Stomach (tissue), 9 donors: ENCODE results near the gene REPIN1. TPM values are rescaled to one million over a fixed set of nuclear protein-coding genes. Genes with fewer than 3 reads are reported as not detected.

Source experiments
- DNase-seq, 2 donors: peaks; one replicate each; pipeline versions ENCODE4 v3.0.0 to v3.0.0-alpha.2; 2013 to 2019
- H3K27ac ChIP-seq, 5 donors: fragments of 200-600 bp in 4 of 5; sonication (generic) in 4 of 5; one replicate each; pipeline ENCODE4 v1.5.1; 2013 to 2019; ENCODE audit warnings: mild to moderate bottlenecking in 1 of 5, moderate library complexity in 1 of 5
- H3K27me3 ChIP-seq, 3 donors: fragments of 200-600 bp; sonication (generic); one replicate each; pipeline ENCODE4 v1.5.1; 2017 to 2019; ENCODE audit warnings: mixed run types in 1 of 3
- H3K36me3 ChIP-seq, 4 donors: fragments of 200-600 bp; sonication (generic); 1 replicate in 3 of 4; 2 replicates in 1 of 4; pipeline ENCODE4 v1.5.1; 2016 to 2019
- H3K4me1 ChIP-seq, 4 donors: fragments of 200-600 bp; sonication (generic); one replicate each; pipeline ENCODE4 v1.5.1; 2016 to 2019
- H3K4me3 ChIP-seq, 4 donors: fragments of 200-600 bp; sonication (generic) in 3 of 4; one replicate each; pipeline ENCODE4 v1.5.1; 2016 to 2019; ENCODE audit warnings: mild to moderate bottlenecking in 1 of 4
- H3K9me3 ChIP-seq, 4 donors: fragments of 200-600 bp; sonication (generic); one replicate each; pipeline ENCODE4 v1.5.1; 2016 to 2019
- CTCF ChIP-seq, 7 experiments: fragments of 450-650 bp in 4 of 7; fragments of 200-600 bp in 3 of 7; sonication (generic) in 3 of 7; IDR thresholded peaks; one replicate each; pipeline ENCODE4 v1.5.1; 2016 to 2019; ENCODE audit warnings: antibody characterized with exemption in 7 of 7, control low read depth in 2 of 7, mild to moderate bottlenecking in 1 of 7
- EP300 ChIP-seq: sonication (generic); formaldehyde crosslinking; IDR thresholded peaks from one replicate; pipeline ENCODE4 v1.6.1; 2017; ENCODE audit warnings: antibody characterized with exemption
- POLR2A ChIP-seq, 4 donors: fragments of 450-650 bp; IDR thresholded peaks; one replicate each; pipeline ENCODE4 v1.6.1; 2016; ENCODE audit warnings: antibody characterized with exemption in 4 of 4, control low read depth in 2 of 4, mild to moderate bottlenecking in 1 of 4, moderate library complexity in 1 of 4
- POLR2AphosphoS5 ChIP-seq, 3 donors: sonication (generic); formaldehyde crosslinking; IDR thresholded peaks; one replicate each; pipeline ENCODE4 v1.6.1; 2016; ENCODE audit warnings: antibody characterized with exemption in 3 of 3
- WGBS, 5 donors: extraction: QIAGEN DNeasy Blood & Tissue Kit in 3 of 5; methylation state at CpG; one replicate each; pipeline versions ENCODE4 v1.1.5 to v1.1.7; 2013 to 2018; 5-methylcytosine and 5-hydroxymethylcytosine counted together
- intact Hi-C: fragments of 100-400 bp; cut with DNase I; formaldehyde crosslinking; loops from one replicate; pipeline ENCODE4 v1.15.1; 2023; ENCODE audit warnings: low total_unique reads
- polyA plus RNA-seq, 3 donors: library from polyadenylated mRNA; stranded (reverse); fragments of 200-250 nt; gene quantifications; one replicate each; pipeline ENCODE4 v1.2.3, GENCODE V29; 2013
- total RNA-seq, 5 donors: library from RNA; depleted of rRNA; stranded (reverse); fragments of >200 nt; gene quantifications; one replicate each; pipeline versions ENCODE4 v1.1.0 to v1.2.3, GENCODE V29; 2014 to 2016
- donor health status: healthy with polysubstance abuse.
- donor health status: Bipolar disorder and iron deficiency.
- donor health status: healthy.

REPIN1 gene
- total and polyA plus RNA-seq, 8 donors: 35.9 to 298 (median 49.3) TPM

- no peaks in the 10 kb centered on the region for H3K27me3 ChIP-seq
- no peaks in the 10 kb centered on the region for H3K9me3 ChIP-seq
- TF ChIP-seq POLR2AphosphoS5 (IDR thresholded peaks at IDR 0.05) (peak in 1 of 3 donors; percentile 22), POLR2A (IDR thresholded peaks at IDR 0.05) (no peak)
- peaks cover 10 to 23% (median 17%) of the 10 kb centered on the region in 4 donors for H3K36me3 ChIP-seq
- 1 to 5% (median 4%) methylated on average over 30 to 32 of the region's 32 CpGs for WGBS, 5 donors
- H3K27ac ChIP-seq: peak overlapping the region; percentile 87 to 96 (median 91)
- DNase-seq: peak; percentile 66 to 86
- intact Hi-C loops: no loop called here
- H3K4me3 ChIP-seq: peak overlapping the region; percentile 70 to 97 (median 93)
- H3K4me1 ChIP-seq: peaks cover 13 to 80% (median 63%) of the 10 kb centered on the region in 4 donors
These were observed 9.7 kb downstream of the REPIN1 start for GRCh38 chr7:150378115-150378852.

GRCh38 chr7:150378853-150379440 is 10.3 kb downstream of the REPIN1 start, which contains the start of gene ZNF775:
Gene ZNF775, plus strand, starts transcription at chr7:150379330. Its CDS starts 9,141 bp downstream, at chr7:150388471.
- TF ChIP-seq EP300 (no peak), POLR2AphosphoS5 (IDR thresholded peaks at IDR 0.05) (peak in 2 of 3 donors; percentile 75)
- H3K27me3 ChIP-seq: no peaks in the 10 kb centered on the region
- H3K36me3 ChIP-seq: peaks cover 5 to 16% (median 10%) of the 10 kb centered on the region in 4 donors
- H3K9me3 ChIP-seq: no peaks in the 10 kb centered on the region
- H3K4me3 ChIP-seq: peak within 1 kb of the TSS; percentile 70 to 97 (median 93)
- 0 to 1% (median 0%) methylated on average over 7 to 60 of the region's 60 CpGs for WGBS, 5 donors
- peaks cover 13 to 80% (median 61%) of the 10 kb centered on the region in 4 donors for H3K4me1 ChIP-seq
- peak within 1 kb of the TSS; percentile 87 to 96 (median 91) for H3K27ac ChIP-seq
- intact Hi-C loops: no loop called here
- peak; percentile 97 to 98 for DNase-seq

GRCh38 chr7:150379441-150380379 is 11.1 kb downstream of the REPIN1 start:
- H3K4me3 ChIP-seq: peak overlapping the region; percentile 70 to 97 (median 93)
- intact Hi-C loops: no loop called here
- peaks cover 0 to 8% (median 2%) of the 10 kb centered on the region in 4 donors for H3K36me3 ChIP-seq
- 1 to 3% (median 2%) methylated on average over 40 to 52 of the region's 52 CpGs for WGBS, 5 donors
- H3K27ac ChIP-seq: peak overlapping the region; percentile 87 to 96 (median 91)
- H3K9me3 ChIP-seq: no peaks in the 10 kb centered on the region
- DNase-seq: no peak
- TF ChIP-seq POLR2A (IDR thresholded peaks at IDR 0.05): no peak
- H3K4me1 ChIP-seq: peaks cover 13 to 86% (median 64%) of the 10 kb centered on the region in 4 donors
- H3K27me3 ChIP-seq: no peaks in the 10 kb centered on the region

GRCh38 chr7:150380463-150380862 is 11.8 kb downstream of the REPIN1 start:
- Histone ChIP-seq H3K4me1 (peaks cover 13 to 88% (median 65%) of the 10 kb centered on the region in 4 donors), H3K9me3 (no peaks in the 10 kb centered on the region), H3K27me3 (no peaks in the 10 kb centered on the region), H3K4me3 (peak overlapping the region in 1 of 4 donors; percentile 97), H3K36me3 (peaks cover 0 to 4% (median under 1%) of the 10 kb centered on the region in 4 donors), H3K27ac (peak overlapping the region in 2 of 5 donors; percentile 91 to 92)
- TF ChIP-seq POLR2A (IDR thresholded peaks at IDR 0.05): no peak
- TF ChIP-seq CTCF (IDR thresholded peaks at IDR 0.05): no peak
- TF ChIP-seq POLR2AphosphoS5 (IDR thresholded peaks at IDR 0.05): no peak
- no peak for TF ChIP-seq EP300
- intact Hi-C loops: no loop called here
- 49 to 66% (median 56%) methylated on average over 11 of the region's 11 CpGs for WGBS, 5 donors
- DNase-seq: no peak

- intact Hi-C loops: no loop called here
- Histone ChIP-seq H3K27ac (no peak overlapping the region), H3K4me3 (no peak overlapping the region), H3K9me3 (no peaks in the 10 kb centered on the region), H3K27me3 (no peaks in the 10 kb centered on the region), H3K36me3 (peaks cover 0 to 6% (median 0%) of the 10 kb centered on the region in 4 donors), H3K4me1 (peaks cover 13 to 83% (median 62%) of the 10 kb centered on the region in 4 donors)
- TF ChIP-seq CTCF (IDR thresholded peaks at IDR 0.05) (no peak), EP300 (no peak), POLR2A (IDR thresholded peaks at IDR 0.05) (no peak), POLR2AphosphoS5 (IDR thresholded peaks at IDR 0.05) (no peak)
- no peak for DNase-seq
- 61 to 86% (median 66%) methylated on average over 9 of the region's 9 CpGs for WGBS, 5 donors
These were observed 12.5 kb downstream of the REPIN1 start for GRCh38 chr7:150381096-150381495.
